Stimulated activated CD8-positive, alpha-beta memory T cell treated with anti-CD3 and anti-CD28 coated beads, Interleukin-4, amount 100 ng/mL, for 4 hours (primary cell): Measurements from ENCODE around the gene SPATA20.

ENCODE experiments used
- DNase-seq, 2 donors: peaks; one replicate each; pipeline ENCODE4 v3.0.0-alpha.2; 2020; ENCODE audit warnings: low read depth in 2 of 2, low spot score in 1 of 2

The SPATA20 gene

DNA sequence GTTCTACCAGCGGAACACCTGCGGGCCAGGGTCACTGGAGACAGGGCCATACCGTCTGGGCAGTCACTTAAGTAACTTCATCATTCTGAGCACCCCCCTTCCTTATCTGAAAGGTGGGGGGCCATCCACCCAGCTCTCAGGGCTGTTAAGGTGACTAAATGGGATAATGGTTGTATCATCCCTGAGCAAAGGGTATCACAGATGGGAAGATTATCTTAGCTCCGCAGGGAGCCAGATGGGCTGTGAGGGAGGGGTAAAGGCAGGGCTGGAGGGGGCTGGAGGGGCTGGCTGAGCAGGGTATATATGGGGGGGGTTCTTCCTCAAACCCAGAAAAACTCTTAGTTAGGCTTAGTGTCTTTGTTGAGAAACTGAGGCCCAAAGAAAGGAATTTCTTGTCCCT lies 10.7 kb downstream of the SPATA20 start:
- DNase-seq, result no peak

DNA sequence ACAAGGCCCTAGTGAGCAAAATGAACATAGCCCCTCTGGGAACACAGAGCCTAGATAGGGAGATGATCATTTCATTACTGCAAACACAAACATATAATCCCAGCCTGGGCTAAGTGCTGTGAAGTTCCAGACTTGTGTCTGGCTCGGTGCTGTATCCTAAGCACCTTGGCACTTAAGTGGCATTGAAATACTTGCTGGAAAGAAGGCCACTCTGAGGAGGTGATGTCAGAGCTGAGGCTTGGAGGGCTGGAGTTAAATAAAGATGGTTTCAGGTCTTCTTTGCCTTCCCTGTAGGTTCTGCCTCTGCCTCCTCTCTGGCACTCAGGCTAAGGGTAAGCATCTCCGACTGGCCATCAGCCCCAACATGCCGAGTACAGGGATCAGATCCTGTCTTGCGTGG lies 11.1 kb downstream of the SPATA20 start:
- no peak for DNase-seq

DNA sequence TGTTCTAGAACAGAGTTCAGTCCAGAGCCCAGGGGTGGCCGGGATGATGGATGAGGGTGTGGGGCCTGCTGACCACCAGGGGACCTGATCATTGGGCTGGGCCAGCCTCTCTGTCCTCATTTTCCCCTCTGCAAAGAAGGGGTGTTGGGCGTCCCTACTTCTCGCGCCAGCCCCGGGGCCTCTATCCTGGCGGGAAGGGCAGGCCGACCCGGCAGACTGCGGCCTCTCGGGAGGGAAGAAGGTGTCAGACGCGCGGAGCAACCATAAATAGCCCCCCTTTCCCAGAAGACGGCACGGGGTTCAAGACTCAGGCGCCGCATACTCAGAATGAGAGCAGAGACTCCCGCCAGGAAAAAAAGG lies 11.6 kb downstream of the SPATA20 start:
- DNase-seq, result no peak

DNA sequence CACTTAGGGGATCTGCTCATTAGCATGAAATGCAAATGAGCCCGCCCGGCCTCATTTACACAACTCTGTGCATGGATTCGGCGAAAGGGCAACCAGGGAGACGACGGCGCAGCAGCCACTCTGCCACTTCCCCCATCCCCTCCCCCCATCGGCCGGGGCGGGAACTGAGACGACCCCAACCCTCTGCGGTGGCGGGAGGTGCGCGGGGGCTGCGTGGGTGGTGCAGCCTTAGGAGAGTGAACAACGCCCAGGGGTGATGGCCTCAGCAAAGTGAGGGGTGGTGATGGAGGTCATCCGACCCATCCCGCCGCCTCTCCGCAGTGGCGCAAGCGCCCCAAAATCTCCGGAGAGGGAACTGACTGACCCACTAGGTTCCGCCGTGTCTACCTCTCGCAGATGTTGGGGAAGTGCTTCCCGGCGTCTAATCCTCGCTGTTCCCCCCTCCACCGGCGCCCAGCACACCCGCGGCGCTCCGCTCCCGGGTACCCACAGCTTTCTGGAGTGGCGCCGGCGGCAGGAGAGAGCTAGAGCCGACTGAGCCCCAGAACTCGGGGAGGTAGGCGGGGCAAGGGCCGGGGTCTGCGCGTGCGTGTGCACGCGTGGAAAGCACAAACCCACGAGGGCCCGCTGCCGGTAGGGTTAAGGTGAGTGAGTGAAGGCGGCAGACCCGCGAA lies 12.1 kb downstream of the SPATA20 start:
- no peak for DNase-seq

DNA sequence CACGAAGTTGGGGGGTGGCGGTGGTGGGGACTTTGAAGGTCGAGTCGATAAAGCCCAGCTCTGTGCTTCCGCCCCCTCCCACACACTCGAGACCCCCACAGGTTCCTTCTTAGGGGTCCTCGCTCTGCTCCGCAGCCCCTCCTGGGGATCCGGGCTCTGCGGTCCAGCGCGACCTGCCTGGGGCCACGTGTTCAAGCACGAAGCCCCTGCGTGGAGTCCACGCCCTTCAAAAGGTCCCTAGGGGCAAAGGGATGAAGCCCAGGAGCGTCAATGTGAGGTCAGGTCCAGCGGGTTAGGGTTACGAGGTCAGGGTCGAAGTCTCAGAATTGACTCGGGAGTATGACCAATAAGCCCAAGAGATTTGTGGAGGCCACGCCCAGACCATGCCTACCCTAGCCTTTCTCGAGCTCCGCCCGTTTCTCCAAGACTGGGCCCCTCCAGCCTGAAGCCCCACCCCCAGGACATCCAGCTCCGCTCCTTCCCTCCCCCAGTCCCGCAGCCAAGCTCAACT lies 12.8 kb downstream of the SPATA20 start:
- no peak for DNase-seq

DNA sequence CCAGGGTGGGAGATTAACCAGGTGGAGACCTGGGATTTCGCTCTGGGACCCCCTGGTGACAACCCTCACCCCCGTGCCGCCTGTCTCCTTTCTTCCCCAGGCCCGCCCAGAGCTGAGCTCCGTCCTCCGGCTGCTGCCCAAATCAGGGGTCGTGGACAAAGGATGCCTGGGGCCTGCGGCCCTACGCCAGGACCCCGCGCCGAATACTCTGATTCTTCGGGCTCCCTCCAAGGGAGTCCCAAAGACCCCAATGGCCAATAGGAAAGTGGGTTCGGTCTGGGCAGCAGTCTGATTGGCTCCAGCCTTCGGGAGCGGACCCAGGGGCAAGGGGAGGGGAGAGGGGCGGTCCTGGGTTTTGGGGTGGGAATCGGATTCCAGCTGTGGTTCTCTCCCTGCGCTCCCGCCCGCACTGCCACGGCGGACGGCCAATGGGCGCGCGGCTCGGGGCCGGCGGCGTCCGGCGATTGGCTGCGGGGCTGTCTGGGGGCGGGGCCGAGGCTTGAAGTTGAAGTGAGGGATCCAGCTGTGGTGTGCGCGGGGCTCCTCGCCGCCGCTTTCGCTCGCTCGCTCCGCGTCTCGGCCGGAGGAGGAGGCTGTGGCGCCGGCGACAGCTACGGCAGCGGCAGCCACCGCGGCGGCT lies 13.3 kb downstream of the SPATA20 start, which contains the start of gene CACNA1G:
Gene CACNA1G, plus strand, starts transcription at position 531 of the 640 bp plus-strand sequence. CDS start 745 bp downstream, outside the sequence.
- peak; percentile 67 to 70 for DNase-seq

DNA sequence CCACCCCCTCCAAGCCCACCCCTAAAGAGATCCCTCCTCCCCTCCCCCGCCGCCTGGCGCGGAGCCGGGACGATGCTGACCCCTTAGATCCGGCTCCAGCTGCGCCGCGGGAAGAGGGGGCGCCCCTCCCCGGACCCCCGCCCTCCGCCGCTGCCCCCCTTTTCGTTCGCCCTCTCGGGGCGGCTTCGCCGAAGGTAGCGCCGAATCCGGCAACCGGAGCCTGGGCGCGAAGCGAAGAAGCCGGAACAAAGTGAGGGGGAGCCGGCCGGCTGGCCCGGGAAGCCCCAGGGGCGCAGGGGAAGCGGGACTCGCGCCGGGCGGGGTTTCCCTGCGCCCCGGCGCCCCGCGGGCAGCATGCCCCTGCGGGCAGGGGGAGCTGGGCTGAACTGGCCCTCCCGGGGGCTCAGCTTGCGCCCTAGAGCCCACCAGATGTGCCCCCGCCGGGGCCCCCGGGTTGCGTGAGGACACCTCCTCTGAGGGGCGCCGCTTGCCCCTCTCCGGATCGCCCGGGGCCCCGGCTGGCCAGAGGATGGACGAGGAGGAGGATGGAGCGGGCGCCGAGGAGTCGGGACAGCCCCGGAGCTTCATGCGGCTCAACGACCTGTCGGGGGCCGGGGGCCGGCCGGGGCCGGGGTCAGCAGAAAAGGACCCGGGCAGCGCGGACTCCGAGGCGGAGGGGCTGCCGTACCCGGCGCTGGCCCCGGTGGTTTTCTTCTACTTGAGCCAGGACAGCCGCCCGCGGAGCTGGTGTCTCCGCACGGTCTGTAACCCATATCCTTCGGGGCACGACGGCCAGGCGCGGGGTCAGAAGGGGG lies 14.2 kb downstream of the SPATA20 start:
- no peak for DNase-seq

DNA sequence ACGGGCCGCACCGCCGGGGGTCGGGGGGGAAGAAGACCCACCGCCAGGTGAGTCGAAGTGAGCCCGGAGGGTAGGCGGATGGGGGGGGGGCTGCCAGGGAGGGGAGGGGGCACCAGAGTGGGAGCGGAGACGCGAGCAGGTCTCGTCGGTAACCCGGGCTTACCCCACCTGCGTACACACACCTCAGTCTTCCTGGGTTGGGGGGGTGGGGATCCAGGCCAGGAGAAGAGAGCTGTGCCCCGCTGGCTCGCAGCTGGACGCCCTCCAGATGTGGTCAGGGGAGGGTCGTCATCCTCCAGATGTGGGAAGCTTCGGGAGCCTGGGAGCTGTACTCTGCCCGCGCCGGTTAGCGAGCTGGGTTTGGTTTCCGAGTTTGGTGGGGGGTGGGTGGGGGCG lies 14.8 kb downstream of the SPATA20 start:
- DNase-seq, result no peak

DNA sequence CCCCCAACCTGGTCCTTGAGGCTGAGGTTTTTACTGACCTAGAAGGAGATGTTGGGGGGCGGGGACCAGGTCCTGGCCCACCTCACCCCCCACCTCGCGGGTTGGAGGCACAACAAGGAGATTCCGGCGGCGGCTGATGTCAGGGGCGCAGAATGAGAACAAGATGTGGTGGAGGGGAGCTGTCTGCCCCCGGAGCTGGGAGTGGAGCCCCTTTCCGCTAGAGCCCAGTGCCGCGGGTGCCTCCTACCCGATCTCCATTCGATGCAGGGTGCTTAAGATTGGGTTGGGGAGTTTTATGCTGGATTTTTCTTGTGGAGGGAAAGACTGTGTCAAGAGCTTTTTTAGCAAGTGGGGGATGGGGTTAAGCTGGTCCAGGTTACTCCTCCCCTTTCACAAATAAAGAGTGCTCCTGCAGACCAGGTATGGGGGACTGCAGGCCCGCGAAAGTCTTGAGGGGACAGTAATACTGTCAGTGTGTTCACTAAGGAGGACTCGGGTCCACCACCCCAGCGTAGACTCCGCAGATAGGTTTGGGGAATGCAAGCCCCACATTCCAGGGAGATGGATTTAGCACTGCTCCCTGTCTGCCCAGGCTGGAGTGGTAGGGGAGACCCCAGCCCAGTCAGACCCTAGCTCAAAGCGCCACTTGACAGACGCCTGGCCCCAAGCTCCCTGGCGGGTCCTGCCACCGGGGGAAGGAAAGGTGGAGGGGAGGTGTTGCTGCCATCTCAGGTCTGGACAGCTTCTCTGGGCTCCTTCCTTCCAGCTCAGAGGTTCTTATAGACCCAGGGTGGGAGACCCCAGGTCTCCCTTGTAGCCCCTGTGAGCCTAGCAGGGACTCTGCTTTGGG lies 15.5 kb downstream of the SPATA20 start:
- DNase-seq, result no peak

DNA sequence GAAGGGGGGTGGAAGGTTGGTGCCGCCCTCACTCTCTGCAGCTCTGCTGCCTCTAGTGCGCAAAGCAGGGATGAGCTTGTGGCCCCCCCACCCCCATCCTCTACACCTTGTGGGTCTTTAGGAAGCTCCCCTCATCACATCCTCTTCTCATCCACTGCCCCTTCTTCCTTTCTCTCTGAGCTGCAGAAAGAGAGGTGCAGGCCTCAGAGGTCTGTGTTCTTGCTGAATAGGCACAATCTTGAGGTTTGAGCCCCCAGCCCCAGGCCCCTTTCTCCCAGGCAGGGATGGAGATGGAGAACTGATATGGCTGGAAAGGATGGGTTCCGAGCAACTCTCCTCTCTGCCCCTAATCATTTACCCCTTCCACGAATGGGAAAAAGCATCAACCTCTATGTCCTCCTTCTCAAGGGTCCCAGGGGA lies 16.1 kb downstream of the SPATA20 start:
- DNase-seq, result no peak

DNA sequence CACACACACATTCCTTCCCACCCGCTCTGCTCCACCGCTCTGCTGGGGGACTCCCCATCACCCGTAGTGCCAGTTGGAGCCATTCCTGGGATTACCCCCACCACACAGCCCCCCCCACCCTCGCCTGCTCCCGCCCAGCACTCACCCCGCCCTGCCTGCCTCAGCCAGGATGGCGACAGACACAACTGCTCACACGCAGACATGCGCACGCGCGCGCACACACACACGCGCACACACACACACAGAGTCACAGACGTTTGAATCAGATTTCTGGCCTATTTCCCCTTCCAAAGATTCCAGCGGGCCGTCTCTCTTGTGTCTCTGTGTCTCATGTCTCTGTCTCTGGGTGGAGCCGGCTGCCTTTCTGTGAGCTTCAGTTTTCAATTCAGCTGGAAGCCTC lies 17.9 kb downstream of the SPATA20 start:
- DNase-seq, result no peak

DNA sequence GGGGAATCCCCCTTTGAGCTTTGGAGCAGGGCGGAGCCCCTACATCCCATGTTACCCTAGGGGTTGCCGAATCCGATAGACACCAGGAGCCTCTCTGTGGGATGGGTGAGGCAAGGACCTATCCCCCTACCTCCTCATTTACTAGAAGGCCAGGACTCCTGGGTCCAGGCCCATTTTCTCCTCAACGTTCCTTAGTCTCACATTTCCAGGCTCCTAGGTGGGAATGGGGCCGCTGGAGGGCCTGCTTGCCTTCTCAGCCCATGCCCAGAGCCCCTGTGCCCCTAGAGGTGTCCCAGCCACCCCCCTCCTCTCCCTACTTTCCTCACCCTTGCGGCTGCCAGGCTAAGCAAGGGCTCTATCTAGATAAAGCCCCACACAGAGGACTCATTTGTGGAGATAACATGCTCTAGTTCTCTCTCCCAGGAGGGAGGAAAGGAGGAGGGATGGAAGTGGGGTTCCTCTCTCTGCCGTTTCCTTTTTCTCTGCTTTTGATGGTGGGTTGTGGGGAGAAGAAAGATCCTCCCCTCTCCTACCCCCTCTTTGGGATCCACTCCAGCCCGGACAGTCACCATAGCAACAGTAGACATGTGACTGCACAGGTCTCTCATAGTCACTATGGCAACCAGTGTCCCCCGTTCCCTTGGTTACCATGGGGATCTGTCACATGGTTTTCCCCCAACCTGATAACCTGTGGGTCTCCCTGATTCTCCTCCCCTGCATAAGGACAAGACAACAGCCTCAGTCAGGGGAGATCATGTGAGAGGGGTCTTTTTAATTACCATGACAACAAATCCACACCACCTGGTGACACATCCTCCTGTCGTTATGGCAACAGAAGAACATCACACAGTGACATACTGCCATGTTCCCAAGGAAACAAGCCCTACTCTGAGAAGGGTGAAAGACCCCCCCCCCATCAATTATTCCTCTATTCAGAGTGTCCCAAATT lies 18.7 kb downstream of the SPATA20 start:
- no peak for DNase-seq

DNA sequence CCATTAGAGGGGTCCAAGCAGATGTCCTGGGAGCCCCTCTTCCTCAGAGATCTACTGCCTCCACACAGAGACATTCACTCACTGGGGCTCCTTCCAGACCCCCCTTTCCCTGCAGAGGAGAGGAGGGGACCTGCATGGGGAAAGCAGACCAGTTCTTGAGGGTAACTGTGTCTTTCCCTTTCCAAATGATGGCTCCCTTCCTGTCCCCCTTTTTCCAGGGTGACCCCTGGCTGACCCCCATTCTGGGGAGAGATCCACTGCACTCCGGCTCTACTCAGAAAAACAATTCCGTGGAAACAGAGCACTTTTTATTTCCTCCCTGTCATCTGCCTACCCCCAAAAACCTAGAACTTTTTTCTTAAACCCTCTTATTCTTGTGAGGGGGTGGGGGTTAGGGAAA lies 19.9 kb downstream of the SPATA20 start:
- no peak for DNase-seq

DNA sequence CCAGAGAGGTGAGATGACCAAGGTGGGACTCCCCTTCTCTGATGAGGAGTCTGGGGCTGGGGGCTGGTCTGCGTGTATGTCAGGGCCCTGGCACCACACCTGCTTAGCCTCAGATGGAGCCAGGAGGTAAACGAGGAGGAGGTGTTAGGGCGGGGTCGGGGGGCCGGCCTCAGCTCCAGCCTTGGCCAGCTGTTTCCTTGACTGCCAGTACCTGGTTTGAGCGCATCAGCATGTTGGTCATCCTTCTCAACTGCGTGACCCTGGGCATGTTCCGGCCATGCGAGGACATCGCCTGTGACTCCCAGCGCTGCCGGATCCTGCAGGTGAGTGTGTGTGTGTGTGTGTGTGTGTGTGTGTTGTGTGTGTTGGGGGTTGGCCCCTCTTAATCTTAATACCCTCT lies 21.7 kb downstream of the SPATA20 start:
- no peak for DNase-seq

DNA sequence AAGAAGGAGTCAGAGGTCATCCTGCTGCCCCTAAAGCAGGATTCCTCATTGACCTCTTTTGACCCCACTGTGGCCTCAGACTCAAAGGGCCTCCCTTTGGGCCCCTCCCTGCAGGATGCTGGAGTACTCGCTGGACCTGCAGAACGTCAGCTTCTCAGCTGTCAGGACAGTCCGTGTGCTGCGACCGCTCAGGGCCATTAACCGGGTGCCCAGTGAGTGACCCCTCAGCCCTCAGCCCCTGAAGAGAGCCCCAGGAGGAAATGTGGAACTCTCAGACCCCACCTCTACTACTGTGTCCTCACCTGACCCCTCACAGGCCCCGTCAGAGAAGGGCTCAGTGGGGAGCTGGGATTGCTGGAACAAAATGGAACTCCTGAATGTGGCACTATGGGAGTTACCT lies 22.6 kb downstream of the SPATA20 start:
- DNase-seq, result no peak

DNA sequence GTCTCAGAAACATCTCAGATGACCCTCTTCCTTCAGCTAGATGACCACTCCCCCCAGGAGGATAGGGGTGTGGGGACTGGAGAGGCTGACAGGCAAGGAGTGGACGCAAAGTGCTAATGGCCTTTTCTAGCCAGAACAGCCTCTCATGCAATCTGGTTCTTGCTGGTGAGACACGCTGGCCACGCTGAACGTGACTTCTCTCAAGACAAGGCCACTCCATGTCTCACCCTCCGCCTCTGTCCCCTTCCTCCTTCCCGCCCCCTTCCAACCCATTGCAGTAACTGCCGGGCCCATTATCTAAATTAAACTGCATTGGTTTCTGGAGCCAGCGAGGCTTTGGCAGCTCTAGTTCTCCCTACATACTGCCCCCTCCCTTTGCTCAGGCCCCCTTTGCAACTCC lies 23.1 kb downstream of the SPATA20 start:
- DNase-seq, result no peak

DNA sequence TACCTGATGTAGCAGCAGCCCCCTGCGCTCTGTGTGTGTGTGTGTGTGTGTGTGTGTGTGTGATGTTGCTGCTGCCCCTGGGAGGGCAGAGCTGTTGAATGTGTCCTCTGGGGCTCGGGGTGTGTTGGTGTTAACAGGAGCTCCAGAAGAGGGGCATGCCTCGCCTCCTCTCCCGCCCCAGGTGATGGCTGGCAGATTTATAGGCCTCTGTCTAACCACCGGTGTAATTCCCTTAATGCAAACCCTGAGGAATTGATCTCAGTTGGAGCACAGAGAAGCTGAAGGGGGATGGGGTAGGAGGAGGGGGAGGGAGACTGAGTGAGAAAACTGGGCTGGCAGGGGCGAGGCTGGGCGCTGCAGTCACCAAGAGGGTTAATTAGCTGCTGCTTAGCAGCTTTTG lies 23.6 kb downstream of the SPATA20 start:
- no peak for DNase-seq

DNA sequence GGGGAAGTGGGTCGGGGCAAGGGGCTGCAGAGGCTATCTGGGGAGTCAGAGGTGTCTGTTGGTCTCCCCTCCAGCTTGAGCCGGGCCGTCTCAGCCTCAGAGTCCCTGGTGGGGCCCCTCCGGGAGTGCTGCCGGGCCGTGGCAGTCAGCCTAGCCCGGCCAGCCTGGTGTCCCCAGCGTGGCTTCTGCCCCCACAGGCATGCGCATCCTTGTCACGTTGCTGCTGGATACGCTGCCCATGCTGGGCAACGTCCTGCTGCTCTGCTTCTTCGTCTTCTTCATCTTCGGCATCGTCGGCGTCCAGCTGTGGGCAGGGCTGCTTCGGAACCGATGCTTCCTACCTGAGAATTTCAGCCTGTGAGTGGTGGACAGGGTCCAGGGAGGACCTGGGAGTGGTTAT lies 24.7 kb downstream of the SPATA20 start:
- no peak for DNase-seq

DNA sequence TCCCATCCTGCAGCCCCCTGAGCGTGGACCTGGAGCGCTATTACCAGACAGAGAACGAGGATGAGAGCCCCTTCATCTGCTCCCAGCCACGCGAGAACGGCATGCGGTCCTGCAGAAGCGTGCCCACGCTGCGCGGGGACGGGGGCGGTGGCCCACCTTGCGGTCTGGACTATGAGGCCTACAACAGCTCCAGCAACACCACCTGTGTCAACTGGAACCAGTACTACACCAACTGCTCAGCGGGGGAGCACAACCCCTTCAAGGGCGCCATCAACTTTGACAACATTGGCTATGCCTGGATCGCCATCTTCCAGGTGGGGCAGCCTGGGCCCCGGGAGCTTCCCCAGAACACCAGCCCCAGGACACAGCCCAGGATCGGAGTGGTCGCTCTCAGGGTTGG lies 25.6 kb downstream of the SPATA20 start:
- DNase-seq, result no peak
